CD4-positive, alpha-beta T cell treated with Interleukin-6 for 4 hours (primary cell): ENCODE data around the gene NCAPD3.

ENCODE experiments used
- DNase-seq: peaks from one replicate; pipeline ENCODE4 v3.0.0-alpha.2; 2020; ENCODE audit warnings: mixed read lengths

Gene NCAPD3

DNA sequence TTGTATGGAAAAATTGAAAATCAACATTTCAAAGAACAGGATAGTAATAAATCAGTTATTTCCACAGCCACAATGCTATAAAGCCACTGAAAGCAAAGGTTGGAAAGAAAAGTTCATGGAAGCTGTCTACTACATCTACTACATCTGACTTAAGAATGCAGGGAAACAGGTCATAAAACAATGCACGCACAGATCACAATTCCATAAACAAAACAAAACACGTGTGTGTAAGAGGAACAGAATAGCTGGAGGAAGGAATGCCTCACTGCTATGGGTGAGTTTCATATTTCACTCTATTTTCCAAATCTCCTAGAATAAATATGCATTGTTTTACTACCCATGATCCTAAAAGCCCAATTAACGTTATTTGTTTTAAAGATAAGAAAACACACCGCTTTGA is 66.3 kb downstream of the NCAPD3 start:
- no peak for DNase-seq

DNA sequence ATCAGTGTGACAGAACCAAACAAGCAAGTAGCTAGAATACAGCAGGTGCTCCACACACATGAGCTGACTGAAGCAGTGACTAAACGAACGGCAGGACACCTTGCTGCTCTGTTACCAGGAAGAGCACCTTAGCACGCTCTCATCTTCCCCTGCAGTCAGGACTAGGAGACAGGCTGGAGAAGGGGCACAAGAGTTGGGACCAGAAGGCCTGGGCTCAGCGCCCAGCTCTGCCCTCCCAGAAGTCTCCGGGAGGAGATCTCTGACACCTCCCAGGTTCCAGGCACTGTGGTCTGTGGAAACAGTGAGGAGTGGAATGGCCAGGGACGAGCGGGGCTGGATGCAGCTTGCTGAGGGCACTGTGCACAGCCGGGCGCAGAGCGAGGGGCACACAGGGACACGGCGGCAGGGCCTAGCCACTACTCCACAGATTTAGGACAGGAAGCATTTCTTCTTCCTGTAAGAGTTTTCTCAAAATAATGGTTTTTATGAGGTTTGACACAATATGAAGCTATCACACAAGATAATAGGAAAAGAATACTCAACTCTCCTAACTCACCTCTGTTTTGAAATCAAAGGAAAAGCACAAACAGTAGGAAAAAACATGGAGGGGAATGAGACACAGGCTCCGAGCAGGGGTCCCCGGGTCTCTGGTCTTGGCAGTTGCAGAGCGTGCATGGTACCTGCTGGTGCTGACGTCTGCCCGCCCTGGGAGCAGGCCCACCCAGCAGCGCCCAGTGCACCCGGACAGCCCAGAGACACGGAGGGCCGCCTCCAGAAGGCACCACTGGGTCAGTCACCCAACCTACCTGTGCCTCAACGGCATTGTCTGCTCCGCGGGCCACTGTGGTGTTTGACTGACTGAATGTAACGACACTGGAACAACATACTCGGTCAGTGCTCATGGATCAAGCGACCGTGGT is 67.6 kb downstream of the NCAPD3 start:
- no peak for DNase-seq

GRCh38 chr11:134155456-134155855 is 68.3 kb downstream of the NCAPD3 start:
- no peak for DNase-seq

DNA sequence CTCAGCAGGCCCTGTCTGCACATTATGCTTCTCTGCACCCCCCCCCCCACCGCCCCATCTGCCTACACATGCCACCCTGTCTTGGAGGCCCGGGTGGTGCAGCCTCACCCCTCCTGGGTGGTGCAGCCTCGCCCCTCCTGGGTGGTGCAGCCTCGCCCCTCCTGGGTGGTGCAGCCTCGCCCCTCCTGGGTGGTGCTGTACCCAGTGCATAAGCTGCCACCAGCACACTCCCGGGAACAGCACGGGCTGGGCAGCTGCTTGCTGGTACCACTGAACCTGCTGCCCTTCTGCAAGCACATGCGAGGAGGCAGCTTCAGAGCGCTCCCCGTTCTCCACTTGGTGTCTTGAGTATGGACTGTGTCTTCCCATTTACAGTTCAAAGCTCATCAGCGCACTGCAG is 69.3 kb downstream of the NCAPD3 start:
- DNase-seq: no peak

GRCh38 chr11:134153147-134153905 is 70.4 kb downstream of the NCAPD3 start:
- no peak for DNase-seq

DNA sequence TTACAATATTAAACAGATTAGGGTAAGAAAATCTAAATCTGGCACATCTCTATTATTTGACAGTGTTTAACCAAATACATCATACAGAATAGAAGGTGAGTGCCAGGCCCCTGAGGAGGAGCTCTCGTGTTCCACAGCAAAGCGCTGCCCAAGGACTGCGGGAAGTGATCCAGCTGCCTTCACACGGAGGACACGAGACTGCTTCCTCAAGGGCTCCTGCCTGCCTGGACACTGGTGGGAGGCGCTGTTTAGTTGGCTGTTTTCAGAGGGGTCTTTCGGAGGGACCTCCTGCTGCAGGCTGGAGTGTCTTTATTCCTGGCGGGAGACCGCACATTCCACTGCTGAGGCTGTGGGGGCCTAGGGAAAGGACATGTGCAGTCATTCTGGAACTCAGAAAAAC is 71.1 kb downstream of the NCAPD3 start:
- no peak for DNase-seq

- no peak for DNase-seq
Observed at GRCh38 chr11:134151083-134151747, 72.6 kb downstream of the NCAPD3 start.

- no peak for DNase-seq
Observed at GRCh38 chr11:134150195-134150903, 73.4 kb downstream of the NCAPD3 start.

DNA sequence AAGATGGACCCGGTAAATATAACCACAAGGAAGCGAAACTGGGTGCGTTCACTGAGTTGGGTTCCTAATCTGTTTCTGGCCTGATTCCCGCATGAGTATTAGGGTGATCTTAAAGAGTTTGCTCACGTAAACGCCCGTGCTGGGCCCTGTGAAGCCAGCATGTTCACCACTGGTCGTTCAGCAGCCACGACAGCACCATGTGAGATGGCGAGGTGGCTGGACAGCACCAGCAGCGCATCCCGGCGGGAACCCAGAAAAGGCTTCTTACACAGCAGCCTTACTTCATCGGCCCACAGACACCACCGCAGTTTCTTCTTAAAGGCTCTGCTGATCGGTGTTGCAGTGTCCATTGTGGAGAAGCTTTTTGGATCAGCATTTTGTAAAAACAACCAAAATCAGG is 74.4 kb downstream of the NCAPD3 start:
- DNase-seq: no peak

DNA sequence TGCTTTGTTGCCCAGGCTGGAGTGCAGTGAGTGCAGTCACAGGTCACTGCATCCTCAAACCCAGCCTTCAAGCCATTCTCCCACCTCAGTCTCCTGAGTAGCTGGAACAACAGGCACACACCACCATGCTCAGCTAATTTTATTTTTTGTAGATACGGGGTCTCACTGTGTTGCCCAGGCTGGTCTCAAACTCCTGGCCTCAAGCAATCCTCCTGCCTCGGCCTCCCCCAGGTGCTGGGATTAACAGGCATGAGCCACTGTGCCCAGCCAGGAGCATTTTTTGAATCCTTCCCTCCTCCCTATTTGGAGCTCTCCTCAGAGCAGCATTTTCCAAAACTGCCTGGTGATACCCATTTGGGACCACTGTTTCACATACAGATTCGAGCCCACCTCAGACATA is 77.2 kb downstream of the NCAPD3 start:
- DNase-seq: no peak

DNA sequence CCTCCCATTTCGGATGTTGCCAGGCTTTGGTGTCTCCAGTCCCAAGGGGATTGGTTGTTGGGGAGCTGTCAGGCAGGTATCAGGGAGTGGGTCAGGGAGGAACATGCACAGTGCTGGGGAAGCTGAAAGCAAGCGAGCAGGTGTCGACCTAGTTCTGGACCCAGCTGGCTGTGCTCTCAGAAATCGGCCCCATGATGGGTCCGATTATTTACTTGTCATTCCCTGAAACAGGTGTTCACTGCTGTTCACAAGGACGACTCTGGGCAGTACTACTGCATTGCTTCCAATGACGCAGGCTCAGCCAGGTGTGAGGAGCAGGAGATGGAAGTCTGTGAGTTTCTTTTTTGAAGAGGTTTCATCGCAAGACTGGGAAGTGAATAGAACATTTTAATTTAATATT is 78.1 kb downstream of the NCAPD3 start:
- DNase-seq: no peak

GRCh38 chr11:134144744-134145143 is 79.0 kb downstream of the NCAPD3 start:
- no peak for DNase-seq

- no peak for DNase-seq
Observed at GRCh38 chr11:134143801-134144200, 80.0 kb downstream of the NCAPD3 start.

GRCh38 chr11:134142536-134142935 is 81.2 kb downstream of the NCAPD3 start:
- DNase-seq: no peak

- no peak for DNase-seq
Observed at GRCh38 chr11:134140961-134141490, 82.7 kb downstream of the NCAPD3 start.

- DNase-seq: peak; percentile 61
Observed at GRCh38 chr11:134139873-134140331, 83.9 kb downstream of the NCAPD3 start.

- DNase-seq: no peak
Observed at GRCh38 chr11:134139303-134139872, 84.4 kb downstream of the NCAPD3 start.

- DNase-seq: no peak
Observed at GRCh38 chr11:134138376-134138775, 85.4 kb downstream of the NCAPD3 start.

- no peak for DNase-seq
Observed at GRCh38 chr11:134134167-134134566, 89.6 kb downstream of the NCAPD3 start.

- no peak for DNase-seq
Observed at GRCh38 chr11:134132808-134133207, 91.0 kb downstream of the NCAPD3 start.

DNA sequence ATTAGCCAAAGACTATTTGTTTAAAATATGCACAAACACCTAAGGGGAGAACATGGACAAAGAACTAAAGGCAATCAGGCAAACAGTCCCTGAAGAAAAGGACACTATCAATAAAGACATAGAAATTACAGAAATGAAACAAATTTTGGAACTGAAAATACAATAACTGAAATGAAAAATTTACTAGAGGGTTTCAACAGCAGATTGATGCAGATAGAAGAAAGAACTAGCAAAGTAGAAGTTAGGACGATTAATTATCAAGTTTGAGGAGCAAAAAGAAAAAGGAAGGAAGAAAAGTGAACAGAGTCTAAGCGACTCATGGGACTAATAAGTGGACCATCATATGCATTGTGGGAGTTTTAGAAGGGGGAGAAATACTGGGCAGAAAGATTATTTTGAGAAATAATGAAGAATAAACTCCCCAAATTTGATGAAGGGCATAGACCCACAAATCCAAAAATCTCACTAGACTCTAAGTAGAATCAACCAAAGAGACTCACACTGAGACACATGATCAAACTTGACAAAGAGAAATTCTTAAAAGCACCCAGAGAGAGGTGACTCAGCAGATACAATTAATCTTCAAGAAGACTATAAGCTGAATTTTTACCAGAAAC is 92.0 kb downstream of the NCAPD3 start:
- DNase-seq: no peak
